Muscle of leg (tissue), 11 donors: ENCODE results near the gene APC2. TPM values are rescaled to one million over a fixed set of nuclear protein-coding genes. Genes with fewer than 3 reads are reported as not detected.

ENCODE experiments used
- DNase-seq: peaks from one replicate; pipeline ENCODE4 v3.0.0; 2013
- H3K27ac ChIP-seq: one replicate; pipeline ENCODE4 v1.5.1; 2013; ENCODE audit warnings: mild to moderate bottlenecking, low read length, control low read depth
- H3K27me3 ChIP-seq: one replicate; pipeline ENCODE4 v1.6.1; 2013; ENCODE audit warnings: low read length; ENCODE audit not compliant: control insufficient read depth, insufficient read depth
- H3K36me3 ChIP-seq: one replicate; pipeline ENCODE4 v1.6.1; 2013; ENCODE audit warnings: low read length; ENCODE audit not compliant: control insufficient read depth, insufficient read depth
- H3K4me1 ChIP-seq: one replicate; pipeline ENCODE4 v1.6.1; 2013; ENCODE audit warnings: low read length; ENCODE audit not compliant: control insufficient read depth, insufficient read depth
- H3K4me3 ChIP-seq: one replicate; pipeline ENCODE4 v1.5.1; 2013; ENCODE audit warnings: low read length, control low read depth
- H3K9me3 ChIP-seq: replicated peaks from 2 replicates; pipeline ENCODE4 v1.6.1; 2013; ENCODE audit warnings: low read depth, low read length; ENCODE audit not compliant: control insufficient read depth
- WGBS: methylation state at CpG from one replicate; pipeline ENCODE4 v1.1.5; 2013; ENCODE audit warnings: missing lambda C conversion rate; ENCODE audit not compliant: insufficient coverage; 5-methylcytosine and 5-hydroxymethylcytosine counted together
- polyA plus RNA-seq, 8 donors: library from polyadenylated mRNA; unstranded; fragments of 120-200 nt; gene quantifications; one replicate each; pipeline versions ENCODE4 v1.2.1 to v1.2.3, GENCODE V29; 2013; ENCODE audit warnings: inconsistent platforms in 1 of 8, low replicate concordance in 1 of 8; ENCODE audit not compliant: insufficient read length in 8 of 8, insufficient read depth in 1 of 8
- total RNA-seq: library from RNA; stranded (reverse); fragments of 120-200 nt; gene quantifications from one replicate; pipeline ENCODE4 v1.2.4, GENCODE V29; 2013

APC2 gene
- total and polyA plus RNA-seq, 9 donors, result 0.40 to 1.3 (median 1.1) TPM

DNA sequence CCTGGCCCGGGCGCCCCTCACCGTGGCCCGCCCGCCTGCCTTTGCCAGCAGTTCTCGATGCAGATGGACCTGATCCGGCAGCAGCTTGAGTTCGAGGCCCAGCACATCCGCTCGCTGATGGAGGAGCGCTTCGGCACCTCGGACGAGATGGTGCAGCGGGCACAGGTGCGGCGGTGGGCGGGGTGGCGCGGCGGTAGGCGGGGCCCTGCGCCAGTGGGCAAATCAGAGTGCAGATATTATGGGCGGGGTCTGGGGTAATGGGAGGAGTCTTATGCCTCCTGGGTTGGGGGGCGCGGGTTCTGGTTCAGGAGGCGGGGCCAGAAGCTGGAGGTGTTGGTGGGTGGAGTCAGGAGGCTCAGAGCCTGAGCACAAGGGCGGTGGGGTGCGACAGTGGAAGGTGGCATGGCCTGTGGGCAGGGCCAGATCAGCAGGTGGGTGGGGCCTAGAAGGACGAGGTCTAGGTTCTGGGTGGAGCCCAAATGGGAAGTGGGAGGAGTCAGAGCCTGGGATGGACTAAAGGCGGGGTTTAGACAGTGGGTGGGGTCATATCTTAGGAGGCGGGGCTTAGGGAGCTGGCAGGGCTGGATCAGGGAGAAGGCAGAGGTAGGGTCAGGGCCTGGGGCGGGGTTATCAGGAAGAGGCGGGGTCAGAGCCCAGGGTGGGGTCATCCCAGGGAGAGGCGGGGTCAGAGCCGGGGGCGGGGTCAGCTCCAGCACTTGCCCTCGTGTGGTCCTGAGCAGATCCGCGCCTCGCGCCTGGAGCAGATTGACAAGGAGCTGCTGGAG is 5.6 kb downstream of the APC2 start:
- Histone ChIP-seq H3K4me1 (peaks cover 28% of the 10 kb centered on the region), H3K27ac (no peak overlapping the region), H3K27me3 (peaks cover 87% of the 10 kb centered on the region), H3K36me3 (peaks cover 4% of the 10 kb centered on the region), H3K9me3 (no peaks in the 10 kb centered on the region), H3K4me3 (no peak overlapping the region)
- 3% methylated on average over 41 of the region's 42 CpGs for WGBS
- DNase-seq, result no peak

DNA sequence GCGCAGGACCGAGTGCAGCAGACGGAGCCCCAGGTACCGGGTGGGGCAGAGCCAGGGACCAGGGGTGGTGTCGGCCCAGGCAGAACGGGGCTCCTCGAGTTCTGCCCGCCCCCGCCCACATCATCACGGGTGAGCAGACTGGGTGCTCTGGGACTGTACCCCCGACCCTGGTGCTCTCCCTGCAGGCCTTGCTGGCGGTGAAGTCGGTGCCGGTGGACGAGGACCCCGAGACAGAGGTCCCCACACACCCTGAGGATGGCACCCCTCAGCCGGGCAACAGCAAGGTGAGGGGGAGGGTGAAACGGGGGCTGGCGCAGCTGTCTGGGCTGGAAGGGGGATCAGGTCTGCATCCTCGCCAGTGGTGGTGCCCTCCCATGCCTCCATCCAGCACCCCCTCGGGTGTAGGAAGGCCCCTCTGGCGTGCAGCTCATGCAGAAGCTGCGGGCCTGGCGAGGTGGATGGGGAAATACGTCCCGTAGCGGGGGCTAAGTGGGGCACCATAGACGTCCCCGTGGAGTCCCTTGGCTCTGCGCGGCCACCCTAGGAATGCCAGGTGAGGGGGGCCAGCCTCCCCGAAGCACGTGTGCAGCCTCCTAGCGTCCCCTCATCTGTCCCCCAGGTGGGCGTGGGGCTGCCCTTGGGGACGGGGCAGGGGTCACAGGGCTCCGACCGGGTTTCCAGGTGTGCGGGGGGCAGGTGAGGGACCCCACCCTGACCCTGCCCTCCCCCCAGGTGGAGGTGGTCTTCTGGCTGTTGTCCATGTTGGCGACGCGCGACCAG is 6.4 kb downstream of the APC2 start:
- H3K27ac ChIP-seq, result no peak overlapping the region
- H3K9me3 ChIP-seq, result no peaks in the 10 kb centered on the region
- H3K36me3 ChIP-seq, result peaks cover 4% of the 10 kb centered on the region
- WGBS, result 21% methylated on average over 36 of the region's 43 CpGs
- H3K4me1 ChIP-seq, result peaks cover 28% of the 10 kb centered on the region
- DNase-seq, result no peak
- H3K4me3 ChIP-seq, result no peak overlapping the region
- H3K27me3 ChIP-seq, result peaks cover 79% of the 10 kb centered on the region

DNA sequence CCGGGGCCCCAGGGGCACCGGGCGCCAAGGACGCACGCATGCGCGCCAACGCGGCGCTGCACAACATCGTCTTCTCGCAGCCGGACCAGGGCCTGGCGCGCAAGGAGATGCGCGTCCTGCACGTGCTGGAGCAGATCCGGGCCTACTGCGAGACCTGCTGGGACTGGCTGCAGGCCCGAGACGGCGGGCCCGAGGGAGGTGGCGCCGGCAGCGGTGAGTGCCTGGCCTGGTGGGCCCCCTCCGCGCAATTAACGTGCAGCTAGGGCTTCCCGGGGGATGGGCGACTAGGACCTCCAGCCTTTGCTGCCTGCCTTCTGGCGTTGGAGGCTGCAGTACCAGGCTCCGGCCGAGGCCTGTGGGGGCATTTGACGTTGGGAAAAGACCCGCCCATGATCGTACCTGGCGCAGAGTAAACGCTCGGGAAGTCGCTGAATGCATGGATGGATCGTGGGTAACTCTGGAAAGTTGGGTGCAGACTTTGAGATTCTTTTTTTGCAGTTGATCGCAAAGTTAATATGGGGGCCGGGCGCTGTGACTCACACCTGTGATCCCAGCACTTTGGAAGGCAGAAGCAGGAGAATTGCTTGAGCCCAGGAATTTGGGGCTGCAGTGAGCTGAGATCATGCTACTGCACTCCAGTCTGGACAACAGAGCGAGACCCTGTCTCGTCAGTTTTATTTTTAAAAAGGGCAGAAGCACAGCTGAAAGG is 7.3 kb downstream of the APC2 start:
- 10% methylated on average over 47 of the region's 48 CpGs for WGBS
- Histone ChIP-seq H3K4me3 (no peak overlapping the region), H3K4me1 (peaks cover 24% of the 10 kb centered on the region), H3K27me3 (peaks cover 70% of the 10 kb centered on the region), H3K27ac (no peak overlapping the region), H3K36me3 (peaks cover 4% of the 10 kb centered on the region), H3K9me3 (no peaks in the 10 kb centered on the region)
- no peak for DNase-seq

DNA sequence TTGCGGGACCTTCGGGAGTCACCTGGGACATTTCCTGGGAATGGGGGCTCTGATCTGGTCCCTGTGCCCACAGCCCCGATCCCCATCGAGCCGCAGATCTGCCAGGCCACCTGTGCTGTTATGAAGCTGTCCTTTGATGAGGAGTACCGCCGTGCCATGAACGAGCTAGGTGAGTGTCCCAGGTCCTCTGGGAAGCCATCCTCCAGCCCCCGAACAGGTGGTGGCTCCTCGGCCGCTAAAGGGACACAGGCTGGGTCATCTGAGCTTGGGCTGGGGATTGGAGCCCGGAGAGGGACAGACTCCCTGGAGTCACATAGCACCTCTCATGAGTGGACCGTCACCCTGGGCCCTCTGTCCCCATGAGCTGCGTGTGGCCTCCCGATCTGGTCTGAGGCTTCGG is 8.0 kb downstream of the APC2 start:
- H3K36me3 ChIP-seq, result peaks cover 4% of the 10 kb centered on the region
- DNase-seq, result no peak
- 78% methylated on average over 14 of the region's 16 CpGs for WGBS
- no peak overlapping the region for H3K27ac ChIP-seq
- no peaks in the 10 kb centered on the region for H3K9me3 ChIP-seq
- H3K27me3 ChIP-seq, result peaks cover 63% of the 10 kb centered on the region
- peaks cover 17% of the 10 kb centered on the region for H3K4me1 ChIP-seq
- no peak overlapping the region for H3K4me3 ChIP-seq

DNA sequence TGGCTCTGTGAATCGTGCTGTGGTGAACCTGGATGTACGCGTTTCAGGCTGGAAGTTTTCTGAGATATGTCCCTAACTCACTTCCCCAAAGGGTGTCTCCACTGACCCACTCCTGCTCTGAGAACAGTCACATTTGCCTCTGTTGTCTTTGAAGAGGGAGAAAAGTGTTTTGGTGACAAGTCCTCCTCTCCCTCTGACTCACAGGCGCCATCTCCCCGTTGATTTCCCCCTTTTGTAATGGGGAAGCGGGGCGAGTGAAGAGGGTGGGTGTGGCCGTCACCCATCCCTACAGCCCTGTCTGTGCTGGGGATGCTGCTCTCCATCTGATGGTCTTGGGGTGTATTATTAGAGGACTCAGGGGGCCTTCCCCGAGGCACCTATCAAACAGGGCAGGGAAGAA is 9.6 kb downstream of the APC2 start:
- WGBS, result 69% methylated on average over 4 of the region's 9 CpGs
- Histone ChIP-seq H3K4me3 (no peak overlapping the region), H3K4me1 (peaks cover 5% of the 10 kb centered on the region), H3K27ac (no peak overlapping the region), H3K36me3 (peaks cover 4% of the 10 kb centered on the region), H3K9me3 (no peaks in the 10 kb centered on the region), H3K27me3 (peaks cover 55% of the 10 kb centered on the region)
- no peak for DNase-seq

DNA sequence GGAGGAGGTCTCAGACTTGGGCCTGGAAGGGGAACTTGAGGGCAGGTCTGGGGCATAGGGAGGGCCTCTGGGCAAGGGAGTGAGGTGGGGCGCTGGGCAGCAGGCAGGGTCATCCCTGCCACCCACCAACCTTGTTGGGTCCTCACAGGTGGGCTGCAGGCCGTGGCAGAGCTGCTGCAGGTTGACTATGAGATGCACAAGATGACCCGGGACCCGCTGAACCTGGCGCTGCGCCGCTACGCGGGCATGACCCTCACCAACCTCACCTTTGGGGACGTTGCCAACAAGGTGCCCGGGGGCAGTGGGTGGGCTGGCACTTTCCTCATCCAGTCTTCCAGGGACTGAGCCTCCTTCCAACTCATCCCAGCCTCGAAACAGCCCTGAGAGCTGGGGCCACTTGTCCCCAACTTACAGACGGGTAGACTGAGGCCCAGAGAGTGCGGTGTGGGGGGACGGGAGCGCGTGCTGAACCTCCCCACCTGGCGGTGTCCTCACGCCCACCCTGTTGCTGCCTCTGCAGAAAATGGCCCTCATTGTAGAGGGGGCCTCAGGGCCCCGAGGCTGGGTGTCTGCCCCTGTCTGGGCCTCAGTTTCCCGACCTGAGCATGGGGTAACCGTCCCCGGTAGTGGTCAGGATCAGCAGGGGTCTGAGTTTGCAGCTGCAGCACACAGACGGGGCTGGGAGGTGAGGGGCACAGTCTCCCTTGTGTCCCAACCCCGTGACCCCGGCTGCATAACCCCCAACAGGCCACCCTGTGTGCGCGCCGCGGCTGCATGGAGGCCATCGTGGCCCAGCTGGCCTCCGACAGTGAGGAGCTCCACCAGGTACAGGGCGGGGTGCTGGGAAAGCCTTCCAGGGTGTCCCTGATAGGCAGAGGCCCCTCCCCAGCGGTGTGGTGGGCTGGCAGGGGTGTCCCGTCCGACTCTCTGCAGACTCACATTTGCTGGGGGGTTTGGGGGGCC is 10.4 kb downstream of the APC2 start:
- H3K36me3 ChIP-seq, result peaks cover 4% of the 10 kb centered on the region
- H3K4me1 ChIP-seq, result peaks cover 5% of the 10 kb centered on the region
- no peak overlapping the region for H3K4me3 ChIP-seq
- 93% methylated on average over 31 of the region's 36 CpGs for WGBS
- DNase-seq, result no peak
- H3K27ac ChIP-seq, result no peak overlapping the region
- H3K9me3 ChIP-seq, result no peaks in the 10 kb centered on the region
- peaks cover 56% of the 10 kb centered on the region for H3K27me3 ChIP-seq

DNA sequence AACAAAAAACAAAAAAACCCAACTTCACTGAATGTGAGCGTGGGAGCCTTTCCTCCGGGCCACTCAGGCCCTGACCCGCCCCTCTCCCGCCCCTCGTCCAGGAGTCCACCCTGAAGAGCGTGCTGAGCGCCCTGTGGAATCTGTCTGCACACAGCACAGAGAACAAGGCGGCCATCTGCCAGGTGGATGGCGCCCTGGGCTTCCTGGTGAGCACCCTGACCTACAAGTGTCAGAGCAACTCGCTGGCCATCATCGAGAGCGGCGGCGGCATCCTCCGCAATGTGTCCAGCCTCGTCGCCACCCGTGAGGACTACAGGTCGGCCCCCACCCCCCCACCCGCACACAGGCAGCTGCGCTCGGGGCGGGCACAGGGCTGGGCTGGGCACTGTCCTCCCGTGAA is 11.9 kb downstream of the APC2 start:
- Histone ChIP-seq H3K9me3 (no peaks in the 10 kb centered on the region), H3K4me3 (no peak overlapping the region), H3K36me3 (peaks cover 4% of the 10 kb centered on the region), H3K4me1 (peaks cover 10% of the 10 kb centered on the region), H3K27ac (no peak overlapping the region), H3K27me3 (peaks cover 56% of the 10 kb centered on the region)
- DNase-seq, result no peak
- WGBS, result 78% methylated on average over 17 of the region's 24 CpGs

DNA sequence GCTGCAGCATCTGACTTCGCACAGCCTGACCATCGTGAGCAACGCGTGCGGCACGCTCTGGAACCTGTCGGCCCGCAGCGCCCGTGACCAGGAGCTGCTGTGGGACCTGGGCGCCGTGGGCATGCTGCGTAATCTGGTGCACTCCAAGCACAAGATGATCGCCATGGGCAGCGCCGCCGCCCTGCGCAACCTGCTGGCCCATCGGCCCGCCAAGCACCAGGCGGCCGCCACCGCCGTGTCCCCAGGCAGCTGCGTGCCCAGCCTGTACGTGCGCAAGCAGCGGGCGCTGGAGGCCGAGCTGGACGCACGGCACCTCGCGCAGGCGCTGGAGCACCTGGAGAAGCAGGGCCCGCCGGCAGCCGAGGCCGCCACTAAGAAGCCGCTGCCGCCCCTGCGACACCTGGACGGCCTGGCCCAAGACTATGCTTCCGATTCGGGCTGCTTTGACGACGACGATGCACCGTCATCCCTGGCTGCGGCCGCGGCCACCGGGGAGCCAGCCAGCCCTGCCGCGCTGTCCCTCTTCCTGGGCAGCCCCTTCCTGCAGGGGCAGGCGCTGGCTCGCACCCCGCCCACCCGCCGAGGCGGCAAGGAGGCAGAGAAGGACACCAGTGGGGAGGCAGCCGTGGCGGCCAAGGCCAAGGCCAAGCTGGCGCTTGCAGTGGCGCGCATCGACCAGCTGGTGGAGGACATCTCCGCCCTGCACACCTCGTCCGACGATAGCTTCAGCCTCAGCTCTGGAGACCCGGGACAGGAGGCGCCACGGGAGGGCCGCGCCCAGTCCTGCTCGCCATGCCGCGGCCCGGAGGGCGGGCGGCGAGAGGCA is 15.5 kb downstream of the APC2 start:
- Histone ChIP-seq H3K27ac (no peak overlapping the region), H3K36me3 (peaks cover 1% of the 10 kb centered on the region), H3K9me3 (no peaks in the 10 kb centered on the region), H3K27me3 (peaks cover 60% of the 10 kb centered on the region), H3K4me1 (peaks cover 35% of the 10 kb centered on the region), H3K4me3 (no peak overlapping the region)
- 25% methylated on average over 83 of the region's 83 CpGs for WGBS
- DNase-seq, result no peak

DNA sequence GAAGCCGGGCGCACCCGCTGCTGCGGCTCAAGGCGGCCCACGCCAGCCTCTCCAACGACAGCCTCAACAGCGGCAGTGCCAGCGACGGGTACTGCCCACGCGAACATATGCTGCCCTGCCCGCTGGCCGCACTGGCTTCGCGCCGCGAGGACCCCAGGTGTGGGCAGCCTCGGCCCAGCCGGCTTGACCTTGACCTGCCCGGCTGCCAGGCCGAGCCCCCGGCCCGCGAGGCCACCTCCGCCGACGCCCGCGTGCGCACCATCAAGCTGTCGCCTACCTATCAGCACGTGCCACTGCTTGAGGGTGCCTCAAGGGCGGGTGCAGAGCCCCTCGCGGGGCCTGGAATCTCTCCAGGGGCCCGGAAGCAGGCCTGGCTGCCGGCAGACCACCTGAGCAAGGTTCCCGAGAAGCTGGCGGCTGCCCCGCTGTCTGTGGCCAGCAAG is 16.1 kb downstream of the APC2 start:
- no peak overlapping the region for H3K27ac ChIP-seq
- H3K4me1 ChIP-seq, result peaks cover 40% of the 10 kb centered on the region
- no peaks in the 10 kb centered on the region for H3K36me3 ChIP-seq
- DNase-seq, result no peak
- H3K4me3 ChIP-seq, result no peak overlapping the region
- H3K9me3 ChIP-seq, result no peaks in the 10 kb centered on the region
- H3K27me3 ChIP-seq, result peaks cover 67% of the 10 kb centered on the region
- 35% methylated on average over 41 of the region's 41 CpGs for WGBS
